Esophagus mucosa (tissue), 1 donor: ENCODE data around the gene C16orf96. TPM values are rescaled to one million over a fixed set of nuclear protein-coding genes. Genes with fewer than 3 reads are reported as not detected.
"Not testable (repeated sequence)": the region's sequence is repeated elsewhere in the genome, so short reads cannot be mapped to it uniquely, and the experiment has no call there.

Experiments
- ATAC-seq: fragments of 200-7000 bp; cut with Tn5 transposase; one replicate; pipeline ENCODE4 v1.9.1; 2020
- total RNA-seq: library from RNA; stranded (reverse); gene quantifications from one replicate; pipeline ENCODE4 v1.2.4, GENCODE V29; 2023
- donor health status: DM: yes; HTN: yes; CAD: no.

C16orf96 gene
- total RNA-seq, 1 donor from 2014 or later: 0.04 TPM

DNA sequence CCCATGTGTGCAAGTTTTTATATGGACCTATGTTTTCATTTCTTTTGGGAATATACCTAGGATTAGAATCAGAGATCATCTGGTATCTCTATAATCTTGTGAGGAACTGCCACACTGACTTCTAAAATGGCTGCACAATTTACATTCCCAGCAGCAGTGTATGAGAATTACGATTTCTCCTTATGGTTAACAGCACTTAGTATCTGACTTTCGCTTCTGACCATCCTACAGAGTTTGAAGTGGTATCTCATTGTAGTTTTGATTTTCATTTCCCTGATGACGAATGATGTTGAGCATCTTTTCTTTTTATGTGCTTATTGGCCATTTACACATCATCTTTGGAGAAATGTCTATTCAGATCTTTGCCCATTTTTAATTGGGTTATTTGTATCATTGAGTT lies 10.0 kb downstream of the C16orf96 start:
- ATAC-seq: no peak

DNA sequence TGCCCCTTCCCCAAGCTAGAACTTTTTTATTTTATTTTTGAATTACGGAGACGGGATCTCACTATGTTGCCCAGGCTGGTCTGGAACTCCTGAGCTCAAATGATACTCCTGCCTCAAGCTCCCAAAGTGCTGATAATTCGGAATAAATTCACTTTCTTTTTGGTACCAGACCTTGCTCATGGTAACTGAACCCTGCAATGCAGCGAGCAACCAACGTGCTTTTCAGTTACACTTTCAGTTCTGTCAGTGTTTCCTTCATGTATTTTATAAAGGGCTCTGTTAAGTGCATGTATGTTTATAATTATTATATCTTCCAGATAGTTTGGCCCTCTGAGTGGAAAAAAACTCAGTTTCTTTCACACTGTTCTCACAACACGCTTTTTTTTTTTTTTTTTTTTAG lies 13.9 kb downstream of the C16orf96 start:
- ATAC-seq: no peak

DNA sequence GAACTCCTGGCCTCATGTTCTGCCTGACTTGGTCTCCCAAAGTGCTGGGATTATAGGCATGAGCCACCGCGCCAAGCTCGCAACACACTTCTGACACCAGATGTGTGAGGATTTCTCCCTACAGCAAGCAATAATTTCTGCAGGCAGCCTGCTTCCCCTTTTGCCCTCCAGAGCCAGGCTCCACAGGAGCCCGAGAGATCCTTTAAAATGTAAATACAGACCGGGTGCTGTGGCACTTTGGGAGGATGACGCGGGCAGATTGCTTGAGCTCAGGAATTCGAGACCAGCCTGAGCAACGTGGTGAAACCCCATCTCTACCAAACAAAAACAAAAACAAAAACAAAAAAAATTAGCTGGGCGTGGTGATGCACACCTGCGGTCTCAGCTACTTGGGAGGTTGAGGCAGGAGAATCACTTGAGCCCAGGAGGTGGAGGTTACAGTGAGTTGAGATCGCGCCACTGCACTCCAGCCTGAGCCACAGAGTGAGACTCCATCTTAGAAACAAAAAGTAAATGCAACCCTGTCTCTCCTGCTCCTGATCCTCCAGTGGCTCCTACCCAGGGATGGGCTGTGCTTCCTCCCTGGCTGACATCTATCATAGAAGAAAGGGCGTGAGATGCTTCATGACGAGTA lies 14.7 kb downstream of the C16orf96 start:
- ATAC-seq: no peak

DNA sequence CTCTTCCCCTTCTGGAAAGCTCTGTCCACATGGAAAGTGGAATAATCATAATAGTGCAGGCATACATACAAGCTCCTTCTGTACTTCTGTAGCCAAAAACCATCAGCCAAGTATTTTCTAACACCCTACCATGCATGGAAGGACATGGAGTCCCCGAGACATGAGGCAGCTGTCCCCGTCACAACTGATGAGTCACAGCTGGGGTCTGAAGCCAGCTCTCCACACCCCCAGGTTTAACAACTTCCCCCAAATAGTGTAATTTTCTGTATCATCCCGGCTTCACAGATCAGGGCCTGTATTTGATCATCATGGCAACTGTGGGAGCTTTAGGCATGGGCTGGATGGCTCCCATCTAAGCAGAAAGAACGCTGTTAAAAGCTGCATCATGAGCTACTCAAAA lies 16.6 kb downstream of the C16orf96 start:
- ATAC-seq: no peak

DNA sequence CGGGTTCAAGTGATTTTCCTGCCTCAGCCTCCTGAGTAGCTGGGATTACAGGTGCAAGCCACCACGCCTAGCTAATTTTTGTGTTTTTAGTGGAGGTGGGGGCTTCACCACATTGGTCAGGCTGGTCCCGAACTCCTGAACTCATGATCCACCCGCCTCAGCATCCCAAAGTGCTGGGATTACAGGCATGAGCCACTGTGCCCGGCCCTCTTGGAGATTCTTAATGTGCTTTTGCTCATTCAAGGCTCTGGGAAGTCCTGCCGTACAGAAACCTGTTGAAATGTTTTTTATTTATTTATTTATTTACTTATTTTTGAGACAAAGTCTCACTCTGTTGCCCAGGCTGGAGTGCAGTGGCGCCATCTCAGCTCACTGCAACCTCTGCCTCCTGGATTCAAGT lies 17.8 kb downstream of the C16orf96 start:
- not testable (repeated sequence) for ATAC-seq

DNA sequence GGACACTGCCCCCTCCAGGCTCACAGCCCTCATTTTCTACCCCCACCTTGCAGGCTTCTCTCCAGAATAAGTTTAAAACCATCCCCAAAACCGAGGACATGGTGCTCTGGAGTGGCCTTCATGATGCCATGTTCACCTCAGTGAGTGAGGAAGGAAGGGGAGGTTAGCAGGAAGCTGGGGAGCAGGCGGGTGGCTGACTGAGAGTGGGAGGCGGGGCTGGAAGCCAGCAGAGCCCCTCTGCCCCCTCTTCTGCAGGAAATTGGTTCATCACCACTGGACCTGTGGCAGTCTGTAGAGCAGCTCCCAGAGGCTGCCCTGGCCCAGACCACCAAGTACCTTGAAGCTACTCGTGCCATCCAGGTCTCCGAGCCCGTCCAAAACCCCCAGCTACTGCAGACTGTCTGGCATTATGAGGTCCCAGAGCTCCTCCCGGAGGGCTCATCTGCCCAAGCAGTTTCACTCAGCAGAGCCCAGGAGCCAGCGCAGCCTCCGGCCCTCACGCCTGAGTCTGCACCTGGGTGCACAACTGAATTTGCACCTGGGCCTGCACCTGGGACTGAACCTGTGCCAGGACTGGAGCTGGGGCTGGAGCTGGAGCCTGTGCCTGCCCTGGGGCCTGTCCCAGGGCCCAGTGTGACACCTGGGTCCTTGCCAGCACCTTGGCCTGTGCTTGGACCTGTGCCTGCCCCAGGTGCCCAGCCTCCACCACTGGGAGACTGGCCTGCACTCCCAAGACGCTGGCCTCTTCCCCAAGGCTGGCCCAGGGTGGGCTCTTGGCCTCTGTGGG lies 19.0 kb downstream of the C16orf96 start:
- ATAC-seq: no peak

DNA sequence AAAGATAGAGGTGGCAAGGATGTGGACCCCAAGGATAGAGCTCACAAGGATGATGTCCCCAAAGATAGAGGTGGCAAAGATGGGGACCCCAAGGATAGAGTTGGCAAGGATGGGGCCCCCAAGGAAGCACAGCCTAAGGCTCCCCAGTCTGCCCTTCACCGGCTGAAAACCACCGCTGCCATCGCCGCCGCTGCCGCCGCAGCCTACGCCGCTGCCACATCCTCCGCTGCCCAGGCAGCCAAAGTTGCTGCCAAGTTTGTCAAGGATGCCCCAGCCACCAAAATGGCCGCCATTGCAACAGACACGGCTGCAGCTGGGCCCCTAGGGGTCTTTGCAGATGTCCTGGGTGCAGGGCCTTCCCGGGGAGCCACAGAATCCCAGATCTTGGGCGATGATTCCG lies 19.9 kb downstream of the C16orf96 start:
- ATAC-seq: no peak

DNA sequence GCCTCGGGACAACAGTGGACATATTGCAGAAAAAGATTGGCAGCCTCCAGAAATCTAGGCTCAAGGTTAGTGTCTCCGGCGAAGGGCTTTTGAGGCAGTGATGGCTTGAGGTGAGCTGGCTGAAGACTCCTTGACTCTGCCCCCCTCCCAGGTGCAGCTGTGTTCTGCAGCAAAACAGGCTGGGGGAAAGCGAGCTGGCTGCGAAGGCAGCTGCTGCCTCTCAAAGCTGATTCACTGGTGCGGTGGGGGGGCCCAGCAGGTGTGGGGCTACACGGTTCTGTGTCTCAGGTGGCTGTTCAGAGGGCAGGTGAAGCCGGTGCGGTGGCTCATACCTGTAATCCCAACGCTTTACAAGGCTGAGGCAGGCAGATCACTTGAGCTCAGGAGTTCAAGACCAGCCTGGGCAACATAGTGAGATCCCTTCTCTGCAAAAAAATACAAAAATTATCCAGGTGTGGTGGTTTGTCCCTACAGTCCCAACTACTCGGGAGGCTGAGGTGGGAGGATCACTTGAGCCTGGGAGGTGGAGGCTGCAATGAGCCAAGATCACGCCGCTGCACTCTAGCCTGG lies 22.9 kb downstream of the C16orf96 start:
- ATAC-seq: no peak

DNA sequence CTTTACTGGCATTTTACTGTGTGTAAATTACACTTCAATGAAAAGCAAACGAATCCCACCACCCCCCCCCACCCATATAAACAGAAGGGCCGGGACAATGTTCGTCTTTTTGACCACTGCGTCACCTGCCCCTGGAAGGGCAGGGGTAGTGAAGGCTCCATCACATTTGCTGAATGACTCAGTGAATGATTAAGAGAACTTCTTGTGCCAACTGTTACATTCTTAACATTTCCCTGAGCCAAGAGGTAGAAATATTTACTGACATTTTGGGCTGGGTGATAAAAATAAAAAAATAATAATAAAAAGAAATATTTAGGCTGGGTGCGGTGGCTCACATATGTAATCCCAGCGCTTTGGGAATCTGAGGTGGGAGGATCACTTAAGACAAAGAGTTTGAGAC lies 24.1 kb downstream of the C16orf96 start:
- no peak for ATAC-seq

DNA sequence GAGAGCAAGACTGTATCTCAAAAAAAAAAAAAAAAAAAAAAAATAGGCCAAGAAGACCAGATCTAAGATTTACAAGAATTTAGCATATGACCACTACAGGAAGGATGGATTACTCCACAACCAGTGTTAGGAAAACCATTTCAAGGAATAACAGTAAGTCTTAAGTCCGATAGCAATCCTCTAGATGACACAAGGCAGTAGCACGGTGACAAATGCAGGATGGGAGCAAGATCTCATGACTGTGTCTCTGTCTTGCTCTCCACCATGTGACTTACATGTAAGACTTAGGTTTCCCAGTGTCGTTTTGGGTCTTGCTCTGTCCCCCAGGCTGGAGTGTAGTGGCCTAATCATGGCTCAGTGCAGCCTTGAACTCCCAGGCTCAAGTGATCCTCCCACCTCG lies 27.8 kb downstream of the C16orf96 start:
- ATAC-seq: no peak

DNA sequence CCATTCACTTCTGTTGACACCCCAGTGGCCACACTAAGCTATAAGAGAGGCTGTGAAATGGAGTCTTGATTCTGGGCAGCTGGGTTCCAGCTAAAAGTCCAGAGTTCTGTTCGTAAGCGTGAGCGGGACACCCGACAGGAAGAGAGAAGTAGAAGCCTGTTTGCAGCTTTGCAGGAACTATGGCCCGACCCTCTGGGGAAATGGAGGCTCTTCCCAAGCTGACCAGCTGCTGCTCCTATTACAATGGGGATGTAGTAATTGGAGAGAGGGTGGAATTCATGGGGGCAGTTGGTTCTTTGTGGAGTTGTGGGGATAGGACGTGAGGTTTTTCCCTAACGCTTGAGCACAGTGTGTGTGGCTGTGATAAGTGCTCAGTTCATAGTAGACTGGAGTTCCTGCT lies 30.2 kb downstream of the C16orf96 start:
- no peak for ATAC-seq

DNA sequence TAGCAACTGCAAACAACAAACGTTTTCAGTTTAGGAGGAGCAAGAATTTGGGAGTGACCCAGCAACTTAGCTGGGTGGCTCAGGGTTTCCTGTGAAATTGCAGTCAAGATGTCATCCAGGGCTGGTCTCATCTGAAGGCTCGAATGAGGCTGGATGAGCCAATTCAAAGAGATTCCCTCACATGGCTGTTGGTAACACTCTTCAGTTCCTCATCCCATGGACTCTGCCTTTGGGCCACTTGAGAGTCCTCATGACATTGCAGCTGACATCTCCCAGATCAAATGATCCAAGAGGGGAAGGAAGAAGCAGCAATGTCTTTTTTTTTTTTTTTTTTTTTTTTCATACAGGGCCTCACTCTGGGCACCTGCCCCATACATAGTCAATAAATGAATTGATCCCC lies 32.2 kb downstream of the C16orf96 start:
- ATAC-seq: no peak

DNA sequence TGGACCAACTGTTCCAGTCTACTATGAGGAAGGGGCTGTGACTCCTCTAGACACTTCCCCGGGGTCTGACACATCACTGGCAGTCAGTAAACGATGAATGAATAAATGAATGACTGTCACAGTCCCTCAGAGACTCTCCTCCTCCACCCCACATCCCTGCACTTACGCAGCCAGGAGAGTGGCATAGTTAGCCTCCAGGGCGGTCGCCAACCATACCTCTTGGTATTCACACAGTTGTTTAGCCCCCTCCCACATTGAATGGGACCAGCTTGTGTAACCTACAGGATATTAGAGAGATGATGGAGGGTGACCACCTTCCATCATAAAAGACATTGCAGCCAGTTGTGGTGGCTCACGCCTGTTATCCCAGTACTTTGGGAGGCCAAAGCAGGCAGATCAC lies 32.8 kb downstream of the C16orf96 start:
- no peak for ATAC-seq

DNA sequence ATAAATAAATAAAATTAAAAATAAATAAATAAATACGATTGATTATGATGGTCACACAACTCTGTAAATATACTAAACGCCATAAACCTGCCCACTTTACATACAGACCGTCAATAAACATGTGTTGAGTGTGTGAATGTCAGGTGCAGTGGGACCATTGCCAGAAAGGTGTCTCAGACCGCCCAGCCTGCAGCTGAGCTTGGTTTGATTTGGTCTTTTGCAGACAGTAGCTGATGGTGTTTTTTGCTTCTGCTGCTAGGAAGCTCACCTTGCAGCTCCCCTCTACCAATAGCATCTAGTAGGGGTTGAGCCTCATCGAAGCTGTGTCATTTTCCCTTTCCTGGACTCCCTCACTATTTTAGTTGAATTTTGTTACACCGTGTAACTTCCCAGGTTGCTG lies 35.1 kb downstream of the C16orf96 start:
- no peak for ATAC-seq

DNA sequence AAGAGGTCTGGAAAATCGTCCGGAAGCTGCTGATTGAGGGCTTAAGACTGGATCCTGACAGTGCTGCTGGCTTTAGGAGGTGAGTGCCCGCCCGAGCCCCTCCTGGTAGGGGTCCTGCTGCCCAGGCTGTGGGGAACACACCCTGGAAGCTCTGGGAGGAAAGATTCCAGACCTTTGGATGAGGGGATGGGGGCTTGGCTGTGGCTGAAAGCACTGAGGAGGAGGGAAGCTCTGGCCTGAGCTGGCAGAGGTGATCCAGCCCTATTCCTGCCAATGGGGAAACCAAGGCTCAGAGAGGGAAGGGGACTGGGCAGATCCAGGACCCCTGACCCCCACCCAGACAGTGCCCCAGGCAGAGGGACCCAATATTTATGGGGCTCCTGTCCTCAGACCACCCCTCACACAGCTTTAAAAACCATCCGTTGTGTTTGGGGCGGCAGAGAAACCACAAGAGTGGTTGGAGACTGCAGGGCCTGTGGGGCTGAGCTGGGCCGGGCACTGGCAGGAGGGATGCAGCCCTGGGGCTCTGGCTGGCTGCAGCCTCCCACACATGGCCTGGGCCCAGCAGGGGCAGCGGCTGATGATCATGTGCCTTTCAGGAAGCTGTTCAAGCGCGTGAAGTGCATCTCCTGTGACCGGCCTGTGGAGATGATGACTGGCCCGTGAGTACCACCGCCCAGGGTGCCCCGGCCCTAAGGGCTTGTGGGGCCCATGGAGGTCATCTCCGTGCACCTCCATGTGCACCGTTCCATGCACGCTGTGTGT lies 35.7 kb downstream of the C16orf96 start:
- ATAC-seq: no peak

DNA sequence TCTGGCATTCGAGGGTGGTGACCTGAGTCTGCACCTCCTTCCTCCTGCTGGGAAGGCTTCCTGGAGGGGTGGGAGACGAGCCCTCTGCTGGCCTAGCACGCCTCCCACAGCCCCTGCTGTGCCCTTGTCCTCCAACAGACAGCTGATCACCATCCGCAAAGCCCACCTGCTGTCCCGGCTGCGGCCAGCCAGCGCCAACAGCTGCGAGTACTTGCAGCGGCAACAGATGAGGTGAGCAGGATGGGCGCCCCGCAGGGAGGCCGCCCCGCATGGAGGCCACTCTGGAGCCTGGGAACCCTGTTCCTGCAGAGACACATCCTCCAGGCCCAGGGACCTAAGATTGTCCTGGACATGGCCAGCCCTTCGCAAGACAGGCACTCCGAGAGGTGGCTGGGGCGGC lies 36.9 kb downstream of the C16orf96 start:
- ATAC-seq: no peak

DNA sequence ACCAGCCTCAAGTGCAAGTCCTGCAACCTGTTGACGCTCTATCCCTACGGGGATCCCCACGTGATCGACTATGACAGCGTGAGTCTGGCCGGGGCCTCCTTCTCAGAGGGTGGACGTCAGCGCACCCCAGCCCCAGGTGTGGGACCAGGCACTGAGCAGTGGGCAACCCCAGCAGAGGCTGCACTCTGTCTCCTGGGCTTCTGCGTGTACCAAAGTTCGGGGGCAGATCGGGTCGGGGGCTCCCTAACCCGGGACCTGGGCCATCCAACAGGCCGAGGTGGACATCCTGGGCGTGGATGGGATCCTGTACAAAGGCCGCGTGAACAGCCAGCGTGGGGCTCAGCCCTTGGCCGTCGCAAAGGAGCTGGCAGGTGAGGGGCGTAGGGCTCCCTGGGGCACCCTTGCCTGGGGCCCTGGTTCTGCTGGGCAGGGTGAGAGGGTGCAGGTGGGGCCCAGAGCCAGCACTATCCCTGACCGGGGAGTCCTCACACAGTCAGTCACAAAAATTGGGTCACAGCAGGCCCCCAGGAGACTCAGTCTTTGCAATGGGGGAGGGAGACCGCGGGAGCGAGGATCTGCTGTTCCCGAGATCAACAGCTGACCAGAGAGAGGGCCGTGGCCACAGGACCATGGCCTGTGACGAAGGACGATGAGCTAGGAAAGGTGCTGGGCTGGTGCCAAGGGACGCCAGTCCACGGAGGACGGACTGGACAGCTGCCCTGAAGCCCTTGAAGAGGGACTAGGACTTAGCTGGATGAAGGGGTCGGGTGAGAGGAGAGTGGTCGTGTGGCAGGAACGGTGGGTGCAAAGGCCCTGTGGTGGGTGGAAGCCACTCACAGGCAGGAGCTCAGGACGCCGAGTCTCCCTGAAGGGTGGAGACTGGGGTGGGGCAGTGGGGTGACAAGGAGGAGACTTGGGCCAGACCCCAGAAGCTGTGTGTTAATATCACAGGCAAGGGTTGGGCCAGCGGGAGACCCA lies 38.6 kb downstream of the C16orf96 start:
- ATAC-seq: no peak

DNA sequence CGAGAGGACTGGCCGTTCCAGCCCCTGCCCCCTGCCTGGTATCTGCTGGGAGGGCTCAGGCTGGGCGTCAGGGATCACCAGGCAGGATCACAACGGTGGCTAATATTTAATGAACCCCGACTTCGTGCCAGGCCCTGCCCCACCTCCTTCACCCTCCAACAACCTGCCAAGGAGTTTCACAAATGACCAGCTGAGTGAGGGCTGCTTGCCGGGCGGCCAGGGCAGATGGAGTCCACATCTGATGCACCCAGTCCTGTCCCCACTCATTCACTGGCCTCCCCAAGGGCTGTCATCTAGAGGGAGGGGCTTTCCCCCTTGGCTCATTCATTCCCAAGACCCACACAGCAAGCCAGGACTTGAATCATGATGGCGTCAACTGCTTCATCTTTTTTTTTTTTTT lies 41.0 kb downstream of the C16orf96 start:
- ATAC-seq: peak; percentile 33

DNA sequence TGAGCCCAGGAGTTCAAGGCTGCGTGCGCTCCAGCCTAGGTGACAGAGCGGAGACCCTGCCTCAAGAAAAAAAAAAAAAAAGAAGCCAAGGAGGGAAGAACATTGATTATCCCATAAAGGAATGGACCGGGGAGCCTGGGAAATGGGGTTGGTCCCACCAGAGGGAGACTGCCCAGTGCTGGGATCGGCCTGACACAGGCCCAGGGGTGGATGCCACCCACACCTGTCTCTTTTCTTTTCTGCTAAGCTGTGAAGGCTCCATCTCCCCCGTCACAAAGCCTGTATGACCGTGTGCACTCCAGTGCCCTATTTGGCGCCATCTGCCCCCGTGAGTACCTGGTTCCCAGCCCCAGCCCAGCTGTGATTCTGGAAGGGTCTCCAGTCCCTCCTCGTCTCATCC lies 42.9 kb downstream of the C16orf96 start:
- ATAC-seq: no peak

DNA sequence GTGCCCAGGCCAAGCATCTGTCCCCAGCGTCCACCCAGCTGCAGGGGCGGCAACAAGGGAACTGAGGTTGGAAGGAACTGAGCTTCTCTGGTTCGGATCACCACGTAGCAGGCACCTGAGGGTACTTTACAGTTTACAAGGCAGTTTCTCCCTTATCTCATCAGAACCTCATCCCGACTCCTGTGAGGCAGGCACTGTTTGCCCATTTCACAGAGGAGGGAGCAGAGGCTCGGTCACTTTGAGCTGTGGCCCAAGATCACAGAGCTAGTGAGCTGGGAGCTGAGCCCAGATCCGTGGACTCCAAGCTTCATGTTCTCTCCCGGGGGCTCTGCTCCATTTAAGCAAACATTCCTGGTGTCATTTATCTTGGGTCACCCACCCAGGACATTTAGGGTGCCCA lies 43.4 kb downstream of the C16orf96 start:
- no peak for ATAC-seq

DNA sequence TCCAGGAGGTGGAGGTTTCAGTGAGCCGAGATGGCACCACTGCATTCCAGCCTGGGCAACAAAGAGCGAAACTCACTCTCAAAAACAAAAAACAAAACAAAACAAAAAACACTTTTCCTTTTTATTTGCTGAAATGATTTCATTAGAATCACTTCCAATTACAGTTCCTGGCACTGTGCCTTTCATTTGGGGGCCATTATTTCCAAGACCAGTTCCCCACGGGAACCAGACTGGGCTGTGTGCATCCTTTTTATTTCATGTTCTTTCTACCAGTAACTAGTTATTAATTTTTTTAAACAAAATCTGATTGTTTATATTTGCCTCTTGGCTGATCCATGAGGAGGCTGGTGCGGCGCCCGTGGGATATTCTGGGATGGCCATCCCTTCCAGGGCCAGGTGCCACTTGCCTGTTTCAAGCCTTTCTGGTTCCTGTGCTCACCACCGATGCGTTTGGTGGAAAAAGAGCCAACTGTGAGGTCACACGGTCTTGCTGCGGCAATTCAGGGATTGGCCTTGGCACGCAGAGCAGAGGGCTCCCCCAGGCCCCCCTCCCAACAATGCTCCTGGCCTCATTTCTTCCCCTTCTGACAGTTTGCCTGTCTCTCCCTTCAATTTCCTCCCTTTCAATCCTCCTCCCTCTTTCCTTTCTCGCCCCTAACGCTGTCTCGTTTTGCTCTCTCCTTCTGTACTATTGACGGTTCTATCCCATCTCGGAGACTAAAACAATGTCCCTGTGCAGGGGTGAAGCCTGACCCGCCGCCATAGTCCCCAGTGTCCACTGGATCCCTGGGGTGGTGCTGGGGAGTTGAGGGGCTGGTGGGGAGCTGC lies 45.1 kb downstream of the C16orf96 start:
- ATAC-seq: no peak
